IMR-90 (cell line): Measurements from ENCODE around the gene DAPK1. TPM values are rescaled to one million over a fixed set of nuclear protein-coding genes. Genes with fewer than 3 reads are reported as not detected.

Experiments used
- ATAC-seq: fragments of 200-7000 bp; cut with Tn5 transposase; 2 replicates; pipeline ENCODE4 v1.9.1; 2020; ENCODE audit warnings: low read depth, mild to moderate bottlenecking, moderate library complexity
- BruUV-seq: library from RNA; stranded (reverse); fragments of 400-500 nt; replicated peaks from 2 replicates; lab custom pipeline; 2021; lab: Mats Ljungman, UMichigan
- CTCF ChIA-PET: fragments of 300-600 bp; formaldehyde crosslinking; extraction: SDS; loops from one replicate; lab custom pipeline; 2021; ENCODE audit warnings: antibody characterized with exemption; lab: Yijun Ruan, JAX
- POLR2A ChIA-PET: fragments of 300-600 bp; sonication (Branson Sonifier 250); formaldehyde crosslinking; loops from one replicate; lab custom pipeline; 2022; ENCODE audit warnings: antibody characterized with exemption; ENCODE audit not compliant: unreplicated experiment; lab: Charles Lee
- DNase-seq: peaks from one replicate; pipeline ENCODE4 v3.0.0; 2013
- H2AFZ ChIP-seq: replicated peaks from 2 replicates; pipeline ENCODE3; 2013; ENCODE audit warnings: low read length, mild to moderate bottlenecking; ENCODE audit not compliant: poor library complexity
- H2AK5ac ChIP-seq: 2 replicates; pipeline ENCODE4 v1.6.1; 2013; ENCODE audit warnings: low read depth, low read length, inconsistent platforms
- H2AK9ac ChIP-seq: replicated peaks from 2 replicates; pipeline ENCODE3; 2013; ENCODE audit warnings: mild to moderate bottlenecking, low read depth, low read length, moderate library complexity; ENCODE audit not compliant: poor library complexity
- H2BK120ac ChIP-seq: 2 replicates; pipeline ENCODE4 v1.6.1; 2013; ENCODE audit warnings: low read depth, low read length, inconsistent platforms
- H2BK15ac ChIP-seq: 3 replicates; pipeline ENCODE4 v1.6.1; 2013; ENCODE audit warnings: low read depth, low read length, inconsistent platforms
- H2BK20ac ChIP-seq: 2 replicates; pipeline ENCODE4 v1.6.1; 2013; ENCODE audit warnings: low read depth, mild to moderate bottlenecking, inconsistent platforms, low read length, moderate library complexity
- H2BK5ac ChIP-seq: 2 replicates; pipeline ENCODE4 v1.6.1; 2013; ENCODE audit warnings: mild to moderate bottlenecking, low read depth, low read length, inconsistent platforms; ENCODE audit not compliant: poor library complexity, severe bottlenecking
- H3K14ac ChIP-seq: replicated peaks from 2 replicates; pipeline ENCODE4 v1.6.1; 2013; ENCODE audit warnings: low read depth, low read length, inconsistent platforms
- H3K18ac ChIP-seq: 2 replicates; pipeline ENCODE4 v1.6.1; 2013; ENCODE audit warnings: low read depth, low read length, control low read depth
- H3K23ac ChIP-seq: 2 replicates; pipeline ENCODE4 v1.6.1; 2013; ENCODE audit warnings: low read depth, low read length, inconsistent platforms
- H3K27ac ChIP-seq: 2 replicates; pipeline ENCODE4 v1.5.1; 2013; ENCODE audit warnings: mild to moderate bottlenecking, control low read depth, low read length; ENCODE audit not compliant: insufficient read depth
- H3K27me3 ChIP-seq: 2 replicates; pipeline ENCODE4 v1.6.1; 2013; ENCODE audit warnings: low read length; ENCODE audit not compliant: control insufficient read depth, insufficient read depth
- H3K36me3 ChIP-seq: 2 replicates; pipeline ENCODE4 v1.6.1; 2013; ENCODE audit warnings: low read length, mixed read lengths; ENCODE audit not compliant: control insufficient read depth, insufficient read depth
- H3K4ac ChIP-seq: 2 replicates; pipeline ENCODE4 v1.6.1; 2013; ENCODE audit warnings: low read depth, low read length, inconsistent platforms
- H3K4me1 ChIP-seq: 2 replicates; pipeline ENCODE4 v1.6.1; 2013; ENCODE audit warnings: low read length, mixed read lengths; ENCODE audit not compliant: control insufficient read depth, insufficient read depth
- H3K4me2 ChIP-seq: 2 replicates; pipeline ENCODE4 v1.6.1; 2013; ENCODE audit warnings: low read depth, mild to moderate bottlenecking, control low read depth, low read length, moderate library complexity
- H3K4me3 ChIP-seq: 2 replicates; pipeline ENCODE4 v1.5.1; 2013; ENCODE audit warnings: low read depth, mild to moderate bottlenecking, control low read depth, low read length, moderate library complexity; ENCODE audit not compliant: insufficient read depth
- H3K56ac ChIP-seq: 2 replicates; pipeline ENCODE4 v1.6.1; 2013; ENCODE audit warnings: low read length, inconsistent platforms; ENCODE audit not compliant: insufficient read depth; ENCODE audit errors: extremely low read depth
- H3K79me1 ChIP-seq, 2 experiments: 2 replicates each; pipeline ENCODE4 v1.6.1; 2013; ENCODE audit warnings: low read length in 2 of 2, inconsistent platforms in 1 of 2, low read depth in 1 of 2
- H3K9ac ChIP-seq: 2 replicates; pipeline ENCODE4 v1.6.1; 2013; ENCODE audit warnings: low read depth, low read length, control low read depth
- H3K9me1 ChIP-seq: 2 replicates; pipeline ENCODE4 v1.6.1; 2013; ENCODE audit warnings: low read length, inconsistent platforms; ENCODE audit not compliant: insufficient read depth
- H3K9me3 ChIP-seq: 2 replicates; pipeline ENCODE4 v1.6.1; 2013; ENCODE audit warnings: low read length; ENCODE audit not compliant: control insufficient read depth, insufficient read depth
- H4K20me1 ChIP-seq: 2 replicates; pipeline ENCODE4 v1.6.1; 2013; ENCODE audit warnings: low read length, inconsistent platforms; ENCODE audit not compliant: insufficient read depth
- H4K5ac ChIP-seq: 2 replicates; pipeline ENCODE4 v1.6.1; 2013; ENCODE audit warnings: mild to moderate bottlenecking, low read depth, low read length, control low read depth
- H4K8ac ChIP-seq, 2 experiments: 2 replicates each; pipeline ENCODE4 v1.6.1; 2013; ENCODE audit warnings: low read depth in 2 of 2, low read length in 2 of 2, control low read depth in 1 of 2, inconsistent platforms in 1 of 2
- H4K91ac ChIP-seq: 2 replicates; pipeline ENCODE4 v1.6.1; 2013; ENCODE audit warnings: low read depth, low read length, inconsistent platforms; ENCODE audit not compliant: insufficient read depth
- BHLHE40 ChIP-seq: fragments of 150-350 bp; IDR thresholded peaks from 2 replicates; pipeline ENCODE4 v1.6.1; 2016; ENCODE audit warnings: mild to moderate bottlenecking, low read depth, low read length
- CEBPB ChIP-seq: IDR thresholded peaks from 2 replicates; pipeline ENCODE4 v1.6.1; 2012; ENCODE audit warnings: low read depth, low read length, improper control_type of control experiment
- CHD1 ChIP-seq: IDR thresholded peaks from 2 replicates; pipeline ENCODE4 v1.6.1; 2012; ENCODE audit warnings: low read depth, low read length, improper control_type of control experiment
- CTCF ChIP-seq: conservative IDR thresholded peaks from 2 replicates; pipeline ENCODE4 v1.5.1; 2012; ENCODE audit warnings: mild to moderate bottlenecking, low read depth, low read length, improper control_type of control experiment
- ELK1 ChIP-seq: fragments of 150-350 bp; IDR thresholded peaks from 2 replicates; pipeline ENCODE4 v1.6.1; 2016; ENCODE audit warnings: low read depth, mild to moderate bottlenecking, low read length, moderate library complexity, borderline replicate concordance
- FOS ChIP-seq: fragments of 150-350 bp; IDR thresholded peaks from 2 replicates; pipeline ENCODE4 v1.6.1; 2016; ENCODE audit warnings: low read depth, low read length
- MAFK ChIP-seq: IDR thresholded peaks from 2 replicates; pipeline ENCODE4 v1.6.1; 2012; ENCODE audit warnings: low read depth, low read length, improper control_type of control experiment
- MAZ ChIP-seq: IDR thresholded peaks from 2 replicates; pipeline ENCODE4 v1.6.1; 2012; ENCODE audit warnings: low read depth, mild to moderate bottlenecking, low read length, improper control_type of control experiment, moderate library complexity, borderline replicate concordance
- MXI1 ChIP-seq: IDR thresholded peaks from 2 replicates; pipeline ENCODE4 v1.6.1; 2012; ENCODE audit warnings: low read depth, mild to moderate bottlenecking, low read length, moderate library complexity, borderline replicate concordance
- NFE2L2 ChIP-seq: fragments of 150-350 bp; IDR thresholded peaks from 2 replicates; pipeline ENCODE4 v1.6.1; 2016; ENCODE audit warnings: low read depth, mild to moderate bottlenecking, low read length
- POLR2A ChIP-seq: IDR thresholded peaks from 2 replicates; pipeline ENCODE4 v1.6.1; 2012; ENCODE audit warnings: mild to moderate bottlenecking, low read depth, low read length
- RAD21 ChIP-seq: IDR thresholded peaks from 2 replicates; pipeline ENCODE4 v1.6.1; 2012; ENCODE audit warnings: low read length, improper control_type of control experiment
- RCOR1 ChIP-seq: IDR thresholded peaks from 2 replicates; pipeline ENCODE4 v1.6.1; 2012; ENCODE audit warnings: mild to moderate bottlenecking, low read length, improper control_type of control experiment; ENCODE audit not compliant: insufficient replicate concordance
- RFX5 ChIP-seq: IDR thresholded peaks from 2 replicates; pipeline ENCODE4 v1.8.0; 2012; ENCODE audit warnings: low read depth, mild to moderate bottlenecking, low read length, moderate library complexity
- SMC3 ChIP-seq: fragments of 150-350 bp; IDR thresholded peaks from 2 replicates; pipeline ENCODE4 v1.6.1; 2016; ENCODE audit warnings: low read depth, mild to moderate bottlenecking, antibody characterized with exemption, low read length, moderate library complexity
- USF2 ChIP-seq: fragments of 150-350 bp; IDR thresholded peaks from 2 replicates; pipeline ENCODE4 v1.6.1; 2017; ENCODE audit warnings: mild to moderate bottlenecking, antibody characterized with exemption, low read length, low read depth
- WGBS, 2 experiments: methylation state at CpG; one replicate each; pipeline versions ENCODE4 v1.1.5 to v1.1.7; 2013; ENCODE audit warnings: missing lambda C conversion rate in 2 of 2; ENCODE audit not compliant: insufficient read length in 1 of 2; ENCODE audit errors: extremely low coverage in 2 of 2; 5-methylcytosine and 5-hydroxymethylcytosine counted together
- dilution Hi-C: fragments of 300-500 bp; cut with HindIII; formaldehyde crosslinking; loops from one replicate; pipeline ENCODE4 v1.14.3; 2018; ENCODE audit warnings: low sequenced_read_pairs; ENCODE audit not compliant: unreplicated experiment
- in situ Hi-C: fragments of 300-500 bp; cut with MboI; formaldehyde crosslinking; loops from 3 replicates; pipeline ENCODE4 v1.14.3; 2019; ENCODE audit warnings: low sequenced_read_pairs, inconsistent platforms, mixed read lengths
- intact Hi-C: fragments of 100-400 bp; cut with micrococcal nuclease; formaldehyde crosslinking; loops from 2 replicates; pipeline ENCODE4 v1.10.0; 2022
- polyA plus RNA-seq, 3 experiments: library from polyadenylated mRNA; depleted of rRNA; stranded (reverse); fragments of >200 nt; gene quantifications; 2 replicates each; pipeline ENCODE4 v1.2.3, GENCODE V29; 2012; ENCODE audit warnings: low replicate concordance in 1 of 3
- total RNA-seq: library from RNA; depleted of rRNA; stranded (reverse); fragments of >200 nt; gene quantifications from 2 replicates; pipeline ENCODE4 v1.2.3, GENCODE V29; 2012

DAPK1 gene
- total and polyA plus RNA-seq, 2 of the 4 experiments (the other 2 are of a cell fraction), result under 0.01 to 0.03 TPM

DNA sequence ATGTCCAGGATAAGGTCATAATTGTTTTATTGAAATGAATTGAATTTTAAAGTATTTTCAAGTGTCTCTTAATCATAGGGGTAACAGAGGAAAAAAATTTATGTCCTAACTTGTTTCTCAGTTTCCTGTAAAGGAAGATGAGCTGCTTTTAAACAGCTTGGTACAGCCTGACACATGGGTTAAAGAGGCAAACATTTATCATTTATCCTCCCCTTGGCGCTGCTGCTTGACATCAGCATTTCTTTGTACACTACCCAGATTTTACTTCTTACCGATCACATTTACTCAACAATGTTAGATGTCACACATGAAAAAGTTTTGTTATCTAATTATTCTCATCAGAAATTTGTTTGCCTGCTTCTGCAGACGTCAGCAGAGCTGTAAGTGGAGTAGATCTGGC lies 148.9 kb downstream of the DAPK1 start:
- no peaks in the 10 kb centered on the region for H3K36me3 ChIP-seq
- H3K23ac ChIP-seq, result no peak overlapping the region
- H2BK120ac ChIP-seq, result no peak overlapping the region
- no peak overlapping the region for H3K56ac ChIP-seq
- ChIA-PET CTCF (no interaction called here), POLR2A (no interaction called here)
- no peak overlapping the region for H2AK9ac ChIP-seq
- H2AFZ ChIP-seq, result no peak overlapping the region
- H3K18ac ChIP-seq, result no peak overlapping the region
- no peak overlapping the region for H3K4me2 ChIP-seq
- H2AK5ac ChIP-seq, result no peak overlapping the region
- no peak overlapping the region for H3K9ac ChIP-seq
- no peak overlapping the region for H3K27ac ChIP-seq
- ATAC-seq, result no peak
- TF ChIP-seq BHLHE40 (no peak), CTCF (no peak), CEBPB (no peak), ELK1 (no peak), CHD1 (no peak), MXI1 (no peak), RFX5 (no peak), FOS (no peak), MAFK (no peak), POLR2A (no peak), SMC3 (no peak), MAZ (no peak), NFE2L2 (no peak), RCOR1 (no peak), RAD21 (no peak), USF2 (no peak)
- H3K9me3 ChIP-seq, result no peaks in the 10 kb centered on the region
- peaks cover 12% of the 10 kb centered on the region for H3K27me3 ChIP-seq
- no peak overlapping the region for H3K14ac ChIP-seq
- H3K4ac ChIP-seq, result no peak overlapping the region
- no peak overlapping the region for H4K91ac ChIP-seq
- H2BK15ac ChIP-seq, result no peak overlapping the region
- H4K20me1 ChIP-seq, result no peaks in the 10 kb centered on the region
- BruUV-seq, result no TSS peak
- DNase-seq, result no peak
- no peak overlapping the region for H2BK5ac ChIP-seq
- H4K8ac ChIP-seq, result no peak overlapping the region
- dilution Hi-C loops, result no loop called here
- in situ Hi-C loops, result no loop called here
- no CpG with 5 or more reads among the region's 3 CpGs for WGBS, 2 experiments
- H4K5ac ChIP-seq, result no peak overlapping the region
- H3K4me3 ChIP-seq, result no peak overlapping the region
- no peaks in the 10 kb centered on the region; the same call in 1 of the 2 replicates for H3K4me1 ChIP-seq
- intact Hi-C loops, result no loop called here
- H3K9me1 ChIP-seq, result no peaks in the 10 kb centered on the region
- no peaks in the 10 kb centered on the region for H3K79me1 ChIP-seq
- no peak overlapping the region for H2BK20ac ChIP-seq
